Stimulated activated CD4-positive, alpha-beta T cell treated with anti-CD3 and anti-CD28 coated beads, Interleukin-2, amount 100 ng/mL, for 4 hours (primary cell): ENCODE results near the gene NOL4L.
A peak's percentile ranks its signal among the peaks of the same experiment; 100 is the strongest.

Experiments used
- DNase-seq: peaks from one replicate; pipeline ENCODE4 v3.0.0-alpha.2; 2020; ENCODE audit warnings: low read depth

Gene NOL4L

GRCh38 chr20:32585011-32585585, at the start of gene NOL4L:
NOL4L (minus strand) TSS chr20:32585333; CDS start chr20:32584890, 443 bp downstream.
- peak; percentile 49 for DNase-seq

GRCh38 chr20:32634041-32634805, 49.1 kb upstream of the NOL4L start:
- no peak for DNase-seq

GRCh38 chr20:32632461-32633354, 47.6 kb upstream of the NOL4L start:
- DNase-seq = no peak

GRCh38 chr20:32631933-32632460, 46.9 kb upstream of the NOL4L start:
- no peak for DNase-seq

GRCh38 chr20:32629813-32630212, 44.7 kb upstream of the NOL4L start:
- no peak for DNase-seq

- DNase-seq = no peak
Observed at GRCh38 chr20:32628960-32629530, 43.9 kb upstream of the NOL4L start.

- no peak for DNase-seq
Observed at GRCh38 chr20:32626859-32627636, 41.9 kb upstream of the NOL4L start.

- DNase-seq = no peak
Observed at GRCh38 chr20:32626407-32626806, 41.3 kb upstream of the NOL4L start.

GRCh38 chr20:32625996-32626395, 40.9 kb upstream of the NOL4L start:
- no peak for DNase-seq

GRCh38 chr20:32624687-32625345, 39.7 kb upstream of the NOL4L start:
- no peak for DNase-seq

GRCh38 chr20:32623667-32624157, 38.6 kb upstream of the NOL4L start:
- DNase-seq = no peak

GRCh38 chr20:32622585-32623468, 37.7 kb upstream of the NOL4L start:
- DNase-seq = no peak

GRCh38 chr20:32621891-32622584, 36.9 kb upstream of the NOL4L start:
- no peak for DNase-seq

GRCh38 chr20:32621071-32621890, 36.1 kb upstream of the NOL4L start:
- no peak for DNase-seq

GRCh38 chr20:32619586-32619985, 34.5 kb upstream of the NOL4L start:
- no peak for DNase-seq

- DNase-seq = no peak
Observed at GRCh38 chr20:32614772-32615171, 29.6 kb upstream of the NOL4L start.

GRCh38 chr20:32614303-32614702, 29.2 kb upstream of the NOL4L start:
- DNase-seq = no peak
